ENCODE measurements around the gene TMEM50A. TPM values are rescaled to one million over a fixed set of nuclear protein-coding genes. Genes with fewer than 3 reads are reported as not detected.
"Not testable (repeated sequence)": the region's sequence is repeated elsewhere in the genome, so short reads cannot be mapped to it uniquely, and the experiment has no call there.

The TMEM50A gene
- total RNA-seq, 1 experiment from 2014 or later, result 95.9 TPM

DNA sequence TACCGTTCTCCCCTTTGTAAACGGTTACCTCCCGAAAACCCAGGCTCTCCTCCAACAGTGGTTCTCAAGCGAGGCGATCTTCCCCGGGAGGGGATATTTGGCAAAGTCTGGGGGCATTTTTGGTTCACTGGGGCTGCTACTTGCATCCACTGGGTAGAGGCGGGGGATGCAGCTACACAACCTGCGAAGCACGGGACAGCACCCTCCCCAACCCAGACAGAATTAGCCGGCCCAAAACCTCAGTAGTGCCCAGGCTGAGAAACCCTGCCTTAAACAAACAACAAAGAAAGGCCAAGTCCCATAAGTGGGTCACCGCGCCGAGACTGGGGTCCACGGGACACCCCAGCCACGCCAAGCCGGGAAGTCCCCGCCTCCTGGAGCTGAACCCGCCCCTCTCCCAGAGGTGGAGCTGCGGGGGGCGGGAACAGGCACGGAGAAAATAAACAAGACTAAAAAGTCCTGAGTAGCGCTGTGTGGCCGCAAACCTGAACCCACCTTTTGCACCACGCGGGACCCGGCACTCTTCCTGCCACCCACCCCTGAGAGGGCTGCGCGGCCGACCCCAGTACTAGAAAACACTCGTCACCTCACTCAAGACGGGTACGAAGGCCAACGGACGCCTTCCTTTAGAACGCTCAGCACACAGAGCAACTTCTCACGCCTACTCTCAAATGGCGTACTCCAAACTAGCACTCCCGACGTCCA, 499 bp upstream of the TMEM50A start:
- H2BK15ac ChIP-seq (ENCODE audit: low read depth, low read length); H3K4me1 ChIP-seq (ENCODE audit: insufficient read depth, low read length); H3K9me3 ChIP-seq (ENCODE audit: control insufficient read depth, low read depth, low read length); H4K20me1 ChIP-seq (ENCODE audit: control insufficient read depth, insufficient read depth, insufficient read length); H3K23me2 ChIP-seq (ENCODE audit: insufficient read length, low read depth, low read length, poor library complexity, severe bottlenecking); H3K9me3 Mint-ChIP-seq; H3K23ac ChIP-seq (ENCODE audit: insufficient read length, low read depth, low read length); H3K79me1 ChIP-seq (ENCODE audit: insufficient read depth, low read depth, low read length, poor library complexity, severe bottlenecking); H3K27ac ChIP-seq (ENCODE audit: insufficient read length, low read depth, low read length); DNase-seq; H4K5ac ChIP-seq (ENCODE audit: insufficient read length, low read depth, low read length); H2AK5ac ChIP-seq (ENCODE audit: insufficient read length, low read length); H3K18ac ChIP-seq (ENCODE audit: insufficient read length, low read depth, low read length); H2AFZ ChIP-seq (ENCODE audit: low read length); H2BK20ac ChIP-seq (ENCODE audit: low read depth, low read length, poor library complexity, severe bottlenecking); H4K91ac ChIP-seq (ENCODE audit: insufficient read length, low read depth, low read length); H3T11ph ChIP-seq (ENCODE audit: low read length); H3K27me3 Mint-ChIP-seq (ENCODE audit: low read depth); H3K27me3 ChIP-seq (ENCODE audit: insufficient read depth, low read length); H4K8ac ChIP-seq (replicated peaks; ENCODE audit: insufficient read length, low read depth, low read length); H3K14ac ChIP-seq (ENCODE audit: insufficient read depth, low read length); H3K4ac ChIP-seq (ENCODE audit: low read depth, low read length); H2BK5ac ChIP-seq (ENCODE audit: insufficient read length, low read length); H3K79me2 ChIP-seq (ENCODE audit: insufficient read depth, low read length); H3K56ac ChIP-seq (ENCODE audit: insufficient read length, low read depth, low read length); H2BK12ac ChIP-seq (ENCODE audit: insufficient read length, low read depth, low read length); H2BK120ac ChIP-seq (ENCODE audit: low read depth, low read length, poor library complexity, severe bottlenecking): not testable (repeated sequence)
- peaks cover 0 to 15% (median 0%) of the 10 kb centered on the region in 3 experiments; a peak in 2 of 7 replicates for H3K36me3 Mint-ChIP-seq (ENCODE audit: insufficient read depth in 1 of 3, low read depth in 3 of 3)
- peak overlapping the region; percentile 85 for H3K4me2 ChIP-seq (ENCODE audit: insufficient read depth, insufficient read length, low read length)
- peak overlapping the region in 1 of 3 experiments; percentile 93; a peak in 1 of 7 replicates for H3K27ac Mint-ChIP-seq
- peak overlapping the region; percentile 86 to 91 for H3K4me3 Mint-ChIP-seq
- no CpG with 5 or more reads among the region's 39 CpGs for WGBS (ENCODE audit: extremely low coverage, insufficient read length, low lambda C conversion rate)
- peaks cover 10 to 29% of the 10 kb centered on the region in 2 experiments for H3K4me1 Mint-ChIP-seq
- H3K9ac ChIP-seq (ENCODE audit: extremely low read depth, insufficient read length, low read length), result peak overlapping the region; percentile 75
